Astrocyte of the cerebellum (primary cell): ENCODE data around the gene NFIA.
"Not testable (repeated sequence)": the region's sequence is repeated elsewhere in the genome, so short reads cannot be mapped to it uniquely, and the experiment has no call there.

Source experiments
- DNase-seq: peaks from one replicate; pipeline ENCODE4 v3.0.0-alpha.2; 2011; ENCODE audit warnings: low read depth
- H3K4me3 ChIP-seq: 2 replicates; pipeline ENCODE4 v1.5.1; 2011; ENCODE audit warnings: mild to moderate bottlenecking, low read depth, low read length, moderate library complexity
- in situ Hi-C: cut with HindIII; loops from 2 replicates; pipeline ENCODE4 v1.10.0; 2017; ENCODE audit warnings: low sequenced_read_pairs
- TF ChIP-seq, protein P1 (sequence below): IDR thresholded peaks from 2 replicates; pipeline ENCODE4 v1.5.1; 2012; ENCODE audit warnings: low read length, low read depth, moderate library complexity, mild to moderate bottlenecking; ENCODE audit errors: missing control alignments

The NFIA gene

DNA sequence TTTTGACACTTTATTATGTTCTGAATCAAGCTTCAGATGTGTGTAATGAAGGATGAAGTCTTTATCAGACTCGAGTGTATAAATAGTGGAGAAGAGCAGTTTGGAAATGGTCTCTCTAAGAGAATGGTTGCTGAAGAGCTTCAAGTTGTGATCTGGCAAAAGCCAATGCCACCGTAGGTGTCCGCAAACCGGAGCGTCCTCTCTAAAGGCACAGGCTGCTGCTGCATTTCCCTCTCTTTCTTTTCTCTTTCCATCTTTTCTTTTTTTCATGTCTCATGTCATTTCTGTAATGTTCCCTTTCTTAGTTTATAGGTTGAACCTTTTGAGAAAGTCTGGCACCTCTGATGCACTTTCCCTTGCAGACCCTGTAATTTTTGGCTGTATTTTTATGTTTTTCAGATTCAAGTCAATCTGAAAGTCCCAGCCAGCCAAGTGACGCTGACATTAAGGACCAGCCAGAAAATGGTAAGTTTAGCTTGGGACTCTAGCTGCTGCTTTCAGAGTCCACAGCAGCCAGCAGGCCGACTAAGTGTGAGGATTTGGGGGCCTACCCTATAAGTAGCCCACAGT, 194.8 kb downstream of the NFIA start:
- in situ Hi-C loops = no loop called here
- TF ChIP-seq, protein P1, sequence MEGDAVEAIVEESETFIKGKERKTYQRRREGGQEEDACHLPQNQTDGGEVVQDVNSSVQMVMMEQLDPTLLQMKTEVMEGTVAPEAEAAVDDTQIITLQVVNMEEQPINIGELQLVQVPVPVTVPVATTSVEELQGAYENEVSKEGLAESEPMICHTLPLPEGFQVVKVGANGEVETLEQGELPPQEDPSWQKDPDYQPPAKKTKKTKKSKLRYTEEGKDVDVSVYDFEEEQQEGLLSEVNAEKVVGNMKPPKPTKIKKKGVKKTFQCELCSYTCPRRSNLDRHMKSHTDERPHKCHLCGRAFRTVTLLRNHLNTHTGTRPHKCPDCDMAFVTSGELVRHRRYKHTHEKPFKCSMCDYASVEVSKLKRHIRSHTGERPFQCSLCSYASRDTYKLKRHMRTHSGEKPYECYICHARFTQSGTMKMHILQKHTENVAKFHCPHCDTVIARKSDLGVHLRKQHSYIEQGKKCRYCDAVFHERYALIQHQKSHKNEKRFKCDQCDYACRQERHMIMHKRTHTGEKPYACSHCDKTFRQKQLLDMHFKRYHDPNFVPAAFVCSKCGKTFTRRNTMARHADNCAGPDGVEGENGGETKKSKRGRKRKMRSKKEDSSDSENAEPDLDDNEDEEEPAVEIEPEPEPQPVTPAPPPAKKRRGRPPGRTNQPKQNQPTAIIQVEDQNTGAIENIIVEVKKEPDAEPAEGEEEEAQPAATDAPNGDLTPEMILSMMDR = no peak
- H3K4me3 ChIP-seq = no peak overlapping the region
- no peak for DNase-seq

DNA sequence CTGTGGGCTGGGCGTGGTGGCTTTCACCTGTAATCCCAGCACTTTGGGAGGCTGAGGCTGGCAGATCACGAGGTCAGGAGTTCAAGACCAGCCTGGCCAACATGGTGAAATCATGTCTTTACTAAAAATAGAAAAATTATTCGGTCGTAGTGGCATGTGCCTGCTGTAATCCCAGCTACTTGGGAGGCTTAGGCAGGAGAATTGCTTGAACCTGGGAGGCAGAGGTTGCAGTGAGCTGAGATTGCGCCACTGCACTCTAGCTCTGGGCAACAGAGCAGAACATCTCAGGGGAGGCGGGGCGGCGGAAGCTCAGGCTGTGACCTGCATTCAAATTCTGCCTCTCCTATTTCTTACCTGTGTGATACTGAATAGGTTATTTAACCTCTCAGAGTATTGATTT, 196.1 kb downstream of the NFIA start:
- in situ Hi-C loops, H3K4me3 ChIP-seq, DNase-seq: not testable (repeated sequence)

DNA sequence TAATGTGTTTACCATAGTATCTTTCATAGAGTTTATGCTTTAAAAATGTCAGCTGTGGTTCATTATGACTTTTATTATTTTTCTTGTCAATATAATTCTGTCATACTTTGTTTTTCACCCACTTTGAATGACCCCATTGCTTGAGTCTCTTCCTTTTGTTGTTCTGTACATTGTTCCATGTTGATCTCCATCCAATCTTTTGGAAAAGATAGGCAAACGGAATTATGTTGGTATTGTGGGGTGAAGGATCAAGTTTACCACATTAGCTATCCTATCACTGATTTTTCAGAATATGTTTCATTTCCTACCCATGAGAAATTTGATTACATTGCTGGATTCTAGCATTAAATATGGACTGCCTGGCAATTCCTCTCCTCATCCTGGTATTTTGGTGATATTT, 196.6 kb downstream of the NFIA start:
- H3K4me3 ChIP-seq = no peak overlapping the region
- TF ChIP-seq, protein P1 = no peak
- in situ Hi-C loops = no loop called here
- DNase-seq = no peak

DNA sequence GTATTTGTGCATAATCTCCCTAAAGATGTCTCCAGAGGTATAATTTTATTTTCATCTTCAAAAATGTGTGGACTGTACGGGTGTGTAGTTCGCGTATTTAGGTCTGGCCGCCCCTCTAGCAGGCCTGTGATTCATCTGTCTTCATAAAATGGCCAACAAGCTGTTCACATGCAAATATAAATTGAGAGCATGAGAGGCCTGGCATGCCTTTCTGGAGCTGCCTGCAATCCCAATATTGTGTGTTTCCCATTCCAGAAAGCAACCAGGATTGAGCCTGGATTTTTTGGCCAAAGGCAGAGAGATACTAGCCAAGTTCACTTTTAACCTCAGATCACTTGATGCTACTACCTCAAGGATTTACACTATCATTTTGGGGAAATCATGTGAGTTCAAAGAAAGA, 197.2 kb downstream of the NFIA start:
- no peak for DNase-seq
- H3K4me3 ChIP-seq = no peak overlapping the region
- TF ChIP-seq, protein P1 = no peak
- in situ Hi-C loops = no loop called here

DNA sequence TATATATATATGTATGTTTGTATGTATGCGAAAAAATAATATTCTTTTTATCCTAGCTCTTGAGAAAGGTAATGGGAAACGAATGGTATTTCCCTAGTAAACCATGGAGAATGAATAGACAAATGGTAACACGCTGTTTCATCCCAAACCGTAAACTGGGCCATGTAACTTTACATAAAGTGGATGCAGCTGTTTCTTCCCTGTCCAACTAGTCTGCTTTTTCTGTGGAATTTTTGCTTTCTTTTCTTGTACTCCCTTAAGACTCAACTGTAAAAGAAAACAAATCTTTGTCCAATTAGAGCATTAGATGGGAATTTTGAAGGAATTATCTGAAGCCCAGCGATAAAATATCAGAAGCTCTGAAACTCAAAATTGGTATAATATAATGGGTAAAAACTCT, 198.1 kb downstream of the NFIA start:
- no peak overlapping the region for H3K4me3 ChIP-seq
- TF ChIP-seq, protein P1 = no peak
- DNase-seq = no peak
- in situ Hi-C loops = no loop called here

DNA sequence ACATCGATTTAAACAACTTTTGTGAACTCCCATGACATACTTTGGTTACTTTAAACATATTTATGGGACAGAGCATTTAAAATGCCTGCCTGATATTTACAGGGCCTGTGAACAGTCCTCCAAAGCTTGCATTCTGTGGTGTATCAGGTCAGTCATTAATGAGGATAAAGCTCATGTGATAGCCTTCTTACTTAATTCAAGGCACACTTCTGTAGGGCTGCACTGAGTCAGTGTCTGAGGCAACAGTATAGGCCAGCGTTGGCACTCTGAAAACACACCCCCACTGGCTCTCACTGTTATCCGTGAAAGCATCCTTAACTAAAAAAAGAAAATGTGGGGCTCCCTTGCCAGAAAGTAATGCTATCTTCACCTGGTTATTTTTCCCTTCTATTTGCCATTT, 200.0 kb downstream of the NFIA start:
- no peak overlapping the region for H3K4me3 ChIP-seq
- no peak for DNase-seq
- in situ Hi-C loops = no loop called here
- TF ChIP-seq, protein P1 = no peak

DNA sequence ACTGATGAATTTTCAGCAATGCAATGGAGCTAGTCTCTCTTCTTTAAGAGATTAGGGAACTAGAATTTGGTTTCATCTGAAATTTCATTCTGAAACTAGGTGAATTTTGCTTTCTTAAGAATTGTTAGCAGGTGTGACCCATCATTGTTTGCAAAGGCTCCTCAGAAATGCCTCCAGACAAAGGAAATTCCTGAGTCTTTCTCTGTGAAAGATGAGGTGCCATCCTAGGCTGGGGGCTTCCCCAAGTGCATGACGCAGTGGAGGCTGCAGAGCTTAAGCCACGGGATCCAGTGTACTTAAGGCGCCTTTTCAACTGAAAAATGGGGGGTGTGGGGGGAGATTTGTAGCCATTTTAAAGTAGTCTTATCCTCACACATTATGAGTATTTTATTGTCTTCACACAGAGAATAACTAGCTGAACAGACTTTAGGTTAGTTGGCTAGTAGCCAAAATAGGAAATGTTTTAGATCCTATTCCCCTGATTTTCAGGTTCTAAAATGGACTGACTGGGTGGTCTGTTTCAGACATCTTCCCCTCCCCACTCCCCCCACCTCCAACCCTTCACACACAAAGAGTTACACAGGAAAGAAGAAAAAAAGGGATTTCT, 202.0 kb downstream of the NFIA start:
- TF ChIP-seq, protein P1 = no peak
- DNase-seq = no peak
- no peak overlapping the region for H3K4me3 ChIP-seq
- in situ Hi-C loops = no loop called here
